ENCODE measurements around the gene TBC1D5. TPM values are rescaled to one million over a fixed set of nuclear protein-coding genes. Genes with fewer than 3 reads are reported as not detected.
A peak's percentile ranks its signal among the peaks of the same experiment; 100 is the strongest.

Gene TBC1D5
- total RNA-seq, 1 experiment from 2014 or later: 59.1 TPM

DNA sequence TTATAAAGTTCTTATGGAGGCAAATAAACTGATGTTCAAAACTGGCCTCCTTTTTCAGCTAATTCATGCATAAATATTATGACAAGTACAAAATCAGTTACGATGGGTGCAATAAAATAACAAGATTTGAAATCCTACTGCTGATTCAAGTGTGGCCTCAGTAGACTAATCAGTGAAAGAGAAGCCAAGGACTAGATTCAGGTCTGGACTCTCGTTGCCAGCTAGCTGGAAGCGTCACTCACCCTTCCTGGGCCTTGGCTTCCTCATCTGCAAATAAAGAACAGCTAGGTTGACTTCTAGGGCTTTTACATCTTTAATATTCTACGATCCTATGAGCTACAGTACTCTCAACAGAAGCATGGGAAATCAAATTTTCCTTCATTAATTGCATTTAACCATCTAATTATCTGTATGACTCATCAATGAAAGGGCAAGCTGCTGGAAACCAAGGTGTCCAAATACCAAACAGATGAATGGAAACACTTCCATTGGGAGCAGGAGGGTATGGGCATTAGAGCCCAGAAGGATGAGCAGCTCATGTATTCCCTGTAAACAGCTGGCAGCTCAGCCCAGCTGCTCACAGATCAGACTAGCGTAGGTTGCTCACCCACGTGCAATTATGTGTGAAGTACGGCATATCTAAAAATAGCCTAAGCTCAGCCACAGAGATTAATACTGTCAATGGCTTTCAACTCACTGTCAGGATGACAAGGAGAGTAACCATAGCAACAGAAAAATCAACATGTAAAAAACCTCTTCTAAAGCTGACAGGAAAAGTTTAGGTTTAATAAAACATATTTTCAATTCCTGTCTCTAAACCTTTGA lies 562.8 kb downstream of the TBC1D5 start:
- peak; percentile 49 for DNase-seq (ENCODE audit: low read depth)

DNA sequence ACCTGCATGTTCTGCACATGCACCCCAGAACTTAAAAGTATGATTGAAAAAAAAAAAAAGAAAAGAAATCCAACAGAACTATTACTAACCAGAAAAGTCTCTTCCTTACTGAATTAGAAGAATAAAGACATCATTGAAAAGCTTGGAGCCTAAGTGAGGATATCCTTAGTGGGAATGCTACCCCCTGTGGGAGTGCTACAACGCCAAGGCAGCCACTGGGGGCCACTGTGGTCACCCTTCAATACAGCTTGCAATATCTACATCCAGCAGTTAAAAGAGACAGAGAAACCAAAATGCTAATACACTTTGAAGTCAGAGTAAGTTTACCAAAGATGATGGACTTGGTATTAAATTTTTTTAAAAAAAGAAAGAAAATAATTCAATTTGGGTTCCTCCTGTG lies 565.7 kb downstream of the TBC1D5 start:
- no peak for DNase-seq (ENCODE audit: low read depth)

DNA sequence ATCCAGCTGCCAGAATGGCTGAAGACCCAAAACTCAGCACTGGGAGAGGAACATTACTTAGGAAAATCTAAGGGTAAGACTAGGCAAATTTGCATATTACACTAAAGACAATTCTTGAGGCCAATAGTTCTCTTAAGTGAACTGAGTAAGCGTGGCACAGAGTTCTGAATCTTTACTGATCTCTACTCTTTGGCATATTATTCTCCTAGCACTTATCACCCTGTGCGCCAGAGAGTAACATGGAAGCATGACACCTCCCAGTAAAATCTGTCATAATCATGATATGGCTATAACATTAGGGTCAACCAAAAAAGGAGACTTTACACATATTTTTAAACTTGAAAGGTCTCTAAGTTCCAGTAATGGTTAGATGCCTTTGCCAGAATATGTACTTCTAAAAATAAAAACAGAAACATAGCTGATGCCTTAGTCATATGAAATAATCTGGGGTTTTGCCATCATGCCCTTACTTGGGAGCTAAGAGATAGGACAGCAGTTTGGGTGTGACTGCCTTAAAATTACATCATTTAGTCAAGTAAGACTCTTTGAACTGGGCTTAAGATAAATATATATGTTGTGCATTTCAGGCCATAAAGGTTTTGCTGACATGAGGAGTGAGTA lies 567.1 kb downstream of the TBC1D5 start:
- DNase-seq (ENCODE audit: low read depth): peak; percentile 75

DNA sequence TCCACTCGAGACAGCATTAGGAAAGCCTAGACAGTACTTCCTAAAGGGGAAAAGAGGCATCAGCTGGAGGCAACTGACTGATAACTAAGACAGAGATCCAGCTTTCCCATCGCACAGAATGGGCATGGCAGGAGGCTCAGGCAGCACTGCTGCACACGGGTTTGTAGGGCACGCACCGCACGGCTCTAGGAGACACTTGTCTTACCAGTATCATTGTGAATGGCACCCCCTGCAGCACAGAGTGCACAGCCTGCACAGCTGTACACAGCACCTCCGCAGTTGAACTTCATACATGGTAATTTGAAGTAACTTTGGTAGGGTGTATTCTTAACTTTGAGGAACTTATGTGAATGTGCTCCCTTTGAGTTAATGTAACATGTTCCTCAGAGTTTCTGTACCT lies 576.1 kb downstream of the TBC1D5 start:
- no peak for DNase-seq (ENCODE audit: low read depth)

DNA sequence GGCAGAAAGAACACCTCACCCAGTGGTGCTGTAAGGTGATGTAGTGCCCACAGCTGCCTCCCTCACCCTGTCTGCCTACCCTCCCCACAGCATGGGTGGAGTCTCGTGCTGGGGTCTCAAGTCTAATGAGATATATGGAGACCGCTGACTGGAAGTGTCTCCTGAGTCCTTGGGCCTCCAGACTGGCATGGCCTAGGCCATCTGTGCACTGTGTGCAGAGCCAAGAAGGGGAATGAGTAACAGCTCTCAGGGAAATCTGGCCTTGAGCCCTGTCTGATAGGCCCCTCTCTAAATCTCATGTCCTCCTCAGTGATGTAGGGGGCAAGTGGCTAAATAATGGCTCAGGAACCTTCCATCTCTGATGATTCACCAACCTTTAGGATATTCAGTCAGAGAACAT lies 580.3 kb downstream of the TBC1D5 start:
- no peak for DNase-seq (ENCODE audit: low read depth)

DNA sequence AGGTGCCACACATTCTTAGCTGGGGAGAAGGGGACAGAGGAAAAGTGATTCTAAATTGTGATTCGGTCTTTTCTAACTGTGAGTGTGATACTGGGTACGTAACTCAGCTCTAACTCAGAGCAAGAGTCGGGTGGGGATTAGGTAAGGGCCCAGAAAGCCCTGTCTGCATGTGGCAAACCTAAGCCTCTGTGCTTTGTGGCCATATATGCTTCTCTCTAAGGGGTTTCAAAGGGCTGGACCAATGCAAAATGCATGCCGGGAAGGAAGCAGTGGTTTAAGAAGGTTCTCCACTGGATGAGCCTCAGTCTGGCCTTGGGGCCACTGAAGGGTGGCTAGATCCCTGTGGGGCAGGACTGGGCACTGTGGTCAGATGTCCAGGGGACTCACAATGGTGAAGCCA lies 581.8 kb downstream of the TBC1D5 start:
- no peak for DNase-seq (ENCODE audit: low read depth)

DNA sequence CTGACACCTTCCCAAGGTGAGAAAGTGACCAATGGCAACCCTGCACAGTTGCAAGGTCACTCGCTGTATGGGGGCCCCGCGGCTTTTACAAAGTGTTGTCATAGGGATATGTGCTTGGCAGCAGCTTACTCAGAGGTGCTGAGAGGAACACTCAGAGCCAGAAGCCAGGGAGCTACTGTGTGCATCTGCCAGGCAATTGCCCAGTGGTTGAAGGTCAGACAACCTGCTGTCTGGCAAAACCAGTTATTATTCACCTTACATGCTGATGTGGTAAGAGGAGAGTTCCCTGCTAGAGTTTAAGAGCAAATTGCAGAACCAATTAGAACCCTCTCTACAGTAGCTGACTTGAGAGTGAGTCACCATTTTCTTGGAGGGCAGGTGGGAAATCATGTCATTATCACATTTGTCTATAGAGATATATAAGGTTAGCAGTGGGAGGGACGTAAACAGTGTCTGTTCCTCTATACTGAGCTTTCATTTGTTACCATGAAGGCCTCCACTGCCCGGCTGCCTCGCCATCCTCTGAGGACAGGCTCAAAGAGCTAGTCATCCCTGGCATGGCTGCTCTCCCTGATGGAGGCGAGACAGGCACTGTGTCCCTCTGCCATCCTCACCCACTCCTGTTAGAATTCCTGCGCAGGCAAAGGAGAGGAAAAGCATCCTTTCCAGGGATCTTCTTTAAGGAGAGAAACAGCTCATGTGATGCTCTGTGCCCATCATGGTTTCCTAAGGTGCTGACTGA lies 583.3 kb downstream of the TBC1D5 start:
- DNase-seq (ENCODE audit: low read depth): peak; percentile 40

DNA sequence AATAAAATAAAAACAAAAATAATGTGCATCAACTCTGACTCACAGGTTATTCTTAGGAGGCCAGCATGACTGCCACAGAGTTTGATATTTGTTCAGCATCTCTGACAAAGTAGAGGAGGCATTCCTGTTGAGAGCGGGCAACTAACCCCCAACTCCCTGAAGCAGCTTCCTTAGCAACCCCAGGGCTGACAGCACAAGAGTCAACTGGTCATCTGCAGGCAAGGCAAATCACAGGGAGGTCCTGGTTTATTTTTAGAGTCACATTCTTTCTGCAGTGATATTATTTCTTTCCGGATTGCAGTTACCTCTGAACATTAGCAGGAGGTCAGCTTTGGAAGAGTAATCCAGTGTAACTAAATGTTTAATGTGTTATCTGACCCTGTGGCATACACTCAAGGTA lies 584.7 kb downstream of the TBC1D5 start:
- peak; percentile 25 for DNase-seq (ENCODE audit: low read depth)

DNA sequence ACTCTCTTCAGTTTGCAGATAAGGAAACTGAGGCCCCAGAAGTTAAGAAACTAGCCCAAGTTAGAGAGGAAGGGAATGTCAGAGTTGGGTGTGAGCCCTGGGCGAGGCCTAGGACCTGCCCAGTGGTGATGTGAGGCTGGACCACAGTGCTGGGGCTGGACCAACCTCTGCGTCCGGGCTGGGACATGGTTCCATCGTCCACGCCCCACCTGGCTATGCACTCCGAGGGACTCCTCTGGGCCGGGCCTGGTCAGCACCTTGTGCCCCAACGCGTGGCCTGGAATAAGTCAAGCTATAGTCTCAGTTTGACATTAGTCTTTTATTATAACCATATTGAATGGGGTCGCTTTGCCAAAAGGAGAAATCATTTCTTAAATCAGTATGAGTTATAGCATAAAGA lies 585.6 kb downstream of the TBC1D5 start:
- no peak for DNase-seq (ENCODE audit: low read depth)

DNA sequence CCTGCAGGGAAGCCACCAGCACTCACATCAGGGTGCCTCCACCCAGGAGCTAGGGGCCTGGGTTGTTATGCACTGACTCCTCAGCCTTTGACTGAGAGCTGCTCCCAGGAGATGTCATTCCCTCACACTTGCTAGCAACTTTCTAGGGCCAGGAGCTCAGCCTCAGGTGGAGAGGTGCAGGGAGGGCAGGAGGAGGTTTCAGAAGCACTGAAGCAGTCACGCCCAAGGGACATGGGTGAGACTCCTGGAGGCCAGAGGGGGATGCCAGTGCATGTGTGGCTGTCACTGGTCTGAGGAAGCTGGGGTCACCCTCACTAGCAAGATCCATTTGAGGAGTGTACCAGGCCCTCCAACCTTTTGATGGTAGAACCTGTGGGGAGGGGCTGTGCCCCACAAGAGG lies 586.5 kb downstream of the TBC1D5 start:
- DNase-seq (ENCODE audit: low read depth): no peak

DNA sequence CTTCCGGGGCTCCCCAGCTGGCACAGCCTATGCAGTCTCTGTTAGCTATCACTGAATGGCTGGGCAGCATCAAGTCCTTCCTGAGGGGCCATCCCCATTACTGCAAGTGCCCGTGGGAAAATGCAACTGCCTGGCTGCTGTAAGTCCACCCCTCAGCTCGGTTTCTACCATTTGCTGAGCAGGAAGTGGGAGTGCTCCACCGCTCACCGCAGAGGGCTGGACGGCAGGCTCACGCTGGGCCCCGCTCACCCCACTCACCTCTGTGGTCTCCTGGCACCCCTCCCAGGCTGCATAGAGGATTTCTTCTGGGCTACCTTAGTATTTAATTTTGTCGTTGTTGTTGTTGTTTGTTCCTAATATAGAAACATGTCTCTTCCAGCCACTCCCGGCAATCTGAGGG lies 587.5 kb downstream of the TBC1D5 start:
- no peak for DNase-seq (ENCODE audit: low read depth)

DNA sequence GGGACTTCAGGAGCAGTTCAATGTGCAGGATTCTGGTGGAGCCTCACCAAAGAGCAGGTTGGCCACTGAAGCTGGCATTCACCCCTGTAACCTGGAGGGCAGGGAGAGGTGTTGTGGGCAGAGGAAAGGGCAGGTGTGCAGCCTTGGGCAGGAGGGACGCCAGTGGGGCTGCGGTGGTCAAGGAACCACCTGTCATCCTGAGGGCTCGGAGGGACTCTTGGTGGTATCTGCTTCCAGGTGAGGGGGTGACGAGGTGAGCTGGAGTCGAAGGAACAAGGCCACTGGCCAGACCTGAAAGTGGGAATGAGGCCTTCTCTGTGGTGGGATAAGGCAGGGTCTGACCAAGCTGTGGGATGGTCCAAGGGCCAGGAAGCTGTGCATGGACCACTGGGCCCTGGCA lies 588.2 kb downstream of the TBC1D5 start:
- DNase-seq (ENCODE audit: low read depth): no peak

DNA sequence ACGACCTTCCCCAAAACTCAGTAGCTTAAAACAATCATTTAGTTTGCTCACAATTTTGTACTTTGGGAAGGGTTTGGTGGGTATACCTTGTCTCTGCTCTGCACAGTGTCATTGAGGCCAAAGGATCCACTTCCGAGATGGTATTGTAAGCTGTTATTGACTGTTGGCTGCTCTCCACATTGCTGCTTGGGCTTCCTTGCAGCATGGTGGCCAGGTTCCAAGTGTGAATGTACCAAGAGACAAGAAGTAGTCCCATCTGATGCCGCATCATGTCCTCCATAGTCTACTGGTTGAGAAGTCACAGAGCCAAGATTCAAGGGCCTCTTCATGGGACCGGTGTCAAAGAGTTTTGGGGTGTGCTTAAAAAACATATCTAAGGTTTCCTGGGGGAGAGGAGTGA lies 589.2 kb downstream of the TBC1D5 start:
- no peak for DNase-seq (ENCODE audit: low read depth)

DNA sequence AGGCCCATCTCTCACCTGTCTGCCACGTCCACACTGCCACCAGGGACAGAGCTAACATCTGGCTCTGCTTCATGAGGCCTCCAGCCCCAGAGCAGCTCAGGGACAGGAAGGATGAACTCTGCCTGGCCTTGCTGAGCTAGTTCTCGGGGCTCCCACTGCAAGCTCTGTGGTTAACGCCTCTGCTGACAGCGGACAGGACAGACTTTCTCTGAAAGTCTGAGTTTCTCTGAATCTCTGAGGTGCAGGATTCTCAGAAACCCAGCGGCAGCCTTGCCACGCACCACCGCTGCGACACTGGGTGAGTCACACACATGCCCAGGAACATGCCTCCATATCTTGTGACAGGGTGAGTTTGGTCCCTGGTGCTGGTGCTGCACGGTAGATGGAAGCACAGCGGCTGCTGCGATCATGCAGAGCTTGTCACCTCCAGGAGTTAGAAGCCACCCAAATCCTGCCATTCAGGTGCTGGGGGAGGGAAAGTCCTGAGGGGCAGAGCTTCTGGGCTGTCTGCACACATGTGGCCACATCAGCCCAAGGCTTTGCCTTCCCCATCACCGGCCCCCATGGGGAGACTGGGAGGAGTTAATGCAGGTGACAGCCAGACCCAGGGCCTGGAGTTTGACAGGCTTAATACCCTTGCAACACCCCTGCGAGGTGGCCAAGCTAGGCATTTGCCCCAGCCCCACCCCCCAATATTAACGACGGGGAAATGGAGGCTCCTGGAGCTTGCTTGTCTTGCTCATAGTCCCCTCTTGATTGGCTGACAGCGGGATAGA lies 590.6 kb downstream of the TBC1D5 start:
- no peak for DNase-seq (ENCODE audit: low read depth)

DNA sequence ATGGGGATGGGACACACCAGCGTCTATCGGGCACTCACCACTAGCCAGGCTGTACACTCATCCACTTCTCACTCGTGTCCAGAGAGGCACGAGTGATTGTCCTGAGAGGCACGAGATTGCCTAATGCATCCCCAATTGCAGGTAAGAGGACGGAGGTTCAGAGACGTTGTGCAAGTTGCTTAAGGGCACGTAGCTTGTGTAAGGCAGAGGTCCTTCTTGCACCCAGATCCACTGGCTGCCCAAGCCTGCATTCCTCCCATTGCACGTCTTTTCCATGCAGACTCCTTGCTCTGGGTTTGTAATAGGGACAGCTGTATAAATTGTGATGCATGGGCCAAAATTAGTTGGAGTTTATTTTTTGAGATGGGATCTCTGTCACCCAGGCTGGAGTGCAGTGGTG lies 593.4 kb downstream of the TBC1D5 start:
- DNase-seq (ENCODE audit: low read depth): no peak

DNA sequence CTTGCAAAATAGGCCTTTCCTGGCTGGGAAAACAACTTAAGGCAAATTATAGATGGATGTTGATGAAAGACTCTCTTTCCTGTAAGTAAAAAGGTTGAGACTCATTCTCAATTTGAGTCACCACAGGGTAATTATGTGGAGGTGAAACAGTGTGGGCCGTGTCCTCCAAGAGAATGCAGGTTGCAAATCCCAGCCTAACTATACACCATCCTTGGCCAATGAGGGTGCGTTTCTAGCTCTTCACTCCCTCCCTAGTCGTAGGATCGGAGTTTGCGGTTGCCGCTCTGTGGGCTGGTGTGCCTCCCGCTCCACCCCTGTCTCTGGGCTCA lies 597.8 kb downstream of the TBC1D5 start:
- DNase-seq (ENCODE audit: low read depth): no peak

DNA sequence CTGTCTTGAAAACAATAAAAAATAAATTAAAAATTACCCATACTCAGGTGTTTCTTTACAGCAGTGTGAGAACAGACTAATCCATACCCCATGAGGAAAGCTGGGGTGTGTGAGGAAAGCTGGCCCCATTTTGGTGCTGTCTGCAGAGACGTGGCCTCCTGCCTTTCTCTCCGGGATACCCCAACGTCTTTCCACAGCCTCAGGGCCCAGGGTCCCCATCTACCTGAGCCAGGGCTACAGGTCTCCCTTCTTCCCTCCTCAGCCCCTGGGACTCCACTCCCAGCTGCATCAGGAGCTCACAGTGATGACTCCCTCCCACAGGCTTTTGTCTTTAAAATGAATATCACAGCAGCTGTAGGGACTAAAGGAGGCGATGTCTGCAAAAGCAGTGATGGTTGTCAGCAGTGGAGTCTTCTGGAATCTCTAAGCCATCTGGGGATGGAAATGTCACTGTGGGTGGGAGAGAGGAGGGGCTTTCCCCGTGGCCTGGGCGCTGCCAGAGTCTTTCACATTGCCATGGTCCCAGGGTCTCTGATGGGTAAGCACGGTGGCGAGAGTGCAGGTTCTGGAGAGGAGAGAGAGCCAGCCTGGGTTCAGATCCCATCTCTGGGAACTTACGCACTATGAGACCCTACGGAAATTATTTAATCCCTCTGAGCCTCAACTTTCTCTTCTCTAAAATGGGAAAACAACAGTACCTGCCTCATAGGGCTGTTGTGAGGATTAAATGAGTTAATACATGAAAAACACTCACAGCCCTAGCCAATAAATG lies 598.4 kb downstream of the TBC1D5 start:
- DNase-seq (ENCODE audit: low read depth): no peak

DNA sequence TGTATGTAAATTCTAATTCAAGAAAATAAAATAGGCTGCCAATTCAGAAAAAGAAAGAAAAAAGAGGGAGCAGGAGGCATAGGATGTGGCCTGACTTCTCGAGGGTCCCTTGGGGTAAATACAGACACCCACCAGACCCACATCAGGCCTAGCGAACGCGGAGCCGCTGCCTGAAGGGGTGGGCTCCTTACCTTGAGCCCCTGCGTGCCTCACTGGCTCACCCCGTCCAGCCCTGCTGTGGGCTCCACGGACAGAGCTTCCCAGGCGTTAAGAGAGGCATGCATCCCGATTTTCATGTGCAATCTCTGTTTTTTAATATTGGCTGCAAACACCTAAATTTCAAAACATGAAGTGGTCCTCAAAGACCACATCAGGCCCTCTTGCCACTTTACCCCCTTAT lies 599.9 kb downstream of the TBC1D5 start:
- DNase-seq (ENCODE audit: low read depth): no peak

DNA sequence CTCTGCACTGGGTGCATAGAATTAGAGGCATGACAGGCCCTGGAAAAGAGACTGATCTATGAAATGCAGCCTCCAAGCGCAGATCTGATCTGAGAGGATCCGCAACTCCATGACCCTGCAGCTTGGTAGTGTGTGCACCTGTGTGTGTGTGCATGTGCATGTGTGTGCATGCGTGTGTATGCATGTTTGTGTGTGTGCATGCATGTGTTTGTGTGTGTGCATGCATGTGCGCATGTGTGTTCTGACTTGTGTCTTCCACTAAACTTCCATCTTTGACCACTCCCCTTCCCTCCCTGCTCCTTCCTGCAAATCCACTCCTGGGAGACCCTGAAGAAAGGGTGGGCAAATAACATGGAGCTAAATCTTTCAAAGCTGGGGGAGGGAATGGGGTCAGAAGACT lies 600.7 kb downstream of the TBC1D5 start:
- no peak for DNase-seq (ENCODE audit: low read depth)

DNA sequence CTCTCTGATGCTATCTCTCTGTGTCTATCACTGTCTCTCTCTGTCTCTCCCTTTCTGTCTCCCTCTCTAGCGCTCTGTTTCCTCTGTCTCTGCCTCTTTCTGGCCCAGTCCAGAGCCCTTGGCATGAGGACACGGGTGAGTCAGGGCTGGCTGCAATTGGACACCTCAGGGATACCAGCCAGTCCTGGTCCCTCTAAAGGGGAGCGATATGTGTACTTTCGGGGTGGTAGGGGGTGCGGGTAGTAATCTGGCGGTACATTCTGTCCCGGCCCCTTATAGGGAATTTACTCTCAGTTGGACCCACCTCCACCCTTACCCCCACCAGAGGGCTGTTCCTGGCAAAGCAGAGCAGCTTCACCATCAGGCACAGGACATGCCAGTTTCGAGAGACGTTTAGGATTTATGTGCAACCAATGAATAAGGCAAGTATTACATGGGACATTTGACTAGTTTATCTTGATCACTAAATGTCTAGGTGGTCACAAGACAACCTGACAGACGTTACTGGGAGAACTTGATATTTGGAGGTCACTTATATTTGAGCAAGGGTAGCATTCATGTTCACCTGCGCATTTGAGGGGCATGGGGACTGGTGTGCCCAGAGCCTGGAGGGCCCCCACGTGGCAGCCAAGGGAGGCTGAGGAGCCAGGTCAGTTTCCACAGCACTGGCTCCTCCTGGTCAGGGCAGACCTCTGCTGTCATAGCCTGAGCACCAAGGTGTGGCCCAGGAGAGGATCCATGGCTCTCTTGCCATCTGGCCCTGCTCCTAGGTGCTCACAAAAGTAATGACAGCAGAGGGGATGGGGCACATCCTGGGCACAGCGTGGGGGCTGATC lies 601.5 kb downstream of the TBC1D5 start:
- DNase-seq (ENCODE audit: low read depth): peak; percentile 33
